ENCODE data around the gene TNS1. TPM values are rescaled to one million over a fixed set of nuclear protein-coding genes. Genes with fewer than 3 reads are reported as not detected.

TNS1 gene
- total RNA-seq, 2 experiments from 2014 or later: 0.92 to 0.97 TPM

DNA sequence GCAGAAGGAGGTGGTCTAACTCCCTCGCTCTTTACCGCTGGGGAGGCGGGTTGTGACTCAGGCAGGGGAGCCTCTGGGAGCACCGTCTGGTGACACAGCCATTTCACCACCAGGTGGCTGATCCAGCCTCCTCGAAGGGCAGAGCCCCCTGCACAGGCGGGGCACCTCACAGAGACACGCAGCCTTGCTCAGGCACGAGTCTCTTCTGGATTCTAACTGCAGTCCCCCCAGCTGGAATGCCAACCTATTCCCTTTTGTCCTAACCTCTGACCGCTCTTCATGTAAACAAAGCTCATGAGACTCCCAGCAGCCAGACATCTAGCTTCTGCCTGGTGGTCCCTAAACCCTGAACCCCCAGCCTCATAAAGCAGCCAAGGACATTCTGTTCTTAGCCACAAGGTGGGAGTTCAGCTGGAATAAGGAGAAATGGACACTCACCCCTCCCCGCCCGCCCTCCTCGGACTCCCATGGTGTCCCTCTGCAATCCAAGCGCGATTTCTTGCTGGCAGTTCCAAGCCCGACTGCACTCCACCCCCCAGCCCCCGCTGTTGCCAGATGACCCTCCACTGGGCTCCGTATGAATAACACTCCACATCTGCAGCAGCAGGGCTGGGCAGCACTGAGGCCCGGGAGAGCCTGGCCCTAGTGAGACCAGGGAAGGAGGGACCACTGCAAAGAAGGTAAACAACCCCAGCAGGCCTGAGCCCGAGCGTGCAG lies 84.3 kb downstream of the TNS1 start:
- Mint-ChIP-seq H3K27ac (no peak overlapping the region), H3K4me1 (ENCODE audit: low read depth) (no peaks in the 10 kb centered on the region), H3K4me3 (no peak overlapping the region), H3K27me3 (peaks cover 4% of the 10 kb centered on the region), H3K36me3 (no peaks in the 10 kb centered on the region), H3K9me3 (no peaks in the 10 kb centered on the region)
- intact Hi-C loops (cut with micrococcal nuclease): no loop called here
- DNase-seq: no peak
- ChIA-PET CTCF (no interaction called here), POLR2A (no interaction called here)

DNA sequence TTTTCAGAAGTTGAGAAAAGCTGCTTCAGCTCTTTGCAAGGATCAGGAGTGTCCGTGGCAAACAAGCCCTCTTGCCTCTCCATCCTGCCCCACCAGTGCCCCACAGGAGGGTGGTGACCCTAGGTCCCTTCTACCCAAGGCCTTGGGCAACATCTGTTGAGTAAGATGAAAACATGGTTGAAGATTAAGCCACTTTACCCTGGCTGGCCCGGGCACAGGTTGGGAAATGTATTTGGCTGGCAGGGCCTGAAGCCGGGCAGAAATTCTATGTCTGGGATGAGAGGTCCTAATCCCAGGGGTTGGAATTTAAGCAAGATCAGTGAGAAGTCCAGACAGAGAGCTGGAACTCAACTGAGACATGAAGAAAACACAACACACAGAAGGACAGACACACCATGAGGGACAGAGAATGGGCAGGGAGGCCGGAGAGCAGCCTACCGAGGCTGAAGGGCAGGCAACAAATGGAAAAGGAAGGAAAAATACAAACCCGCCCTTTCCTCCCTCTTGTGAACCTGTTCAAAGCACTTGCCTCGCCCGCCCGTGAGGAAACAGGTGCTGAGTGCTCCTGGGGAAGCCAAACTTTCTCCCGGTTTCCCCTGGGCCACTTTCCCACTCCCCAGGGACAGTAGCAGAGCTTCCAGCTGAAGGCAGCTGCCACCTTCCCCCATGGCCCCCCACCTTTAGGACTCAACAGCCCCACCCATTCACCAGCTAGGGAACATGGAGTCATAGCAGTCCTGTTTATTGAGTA lies 86.1 kb downstream of the TNS1 start:
- intact Hi-C loops (cut with micrococcal nuclease): no loop called here
- Mint-ChIP-seq H3K36me3 (no peaks in the 10 kb centered on the region), H3K27me3 (peaks cover 4% of the 10 kb centered on the region), H3K27ac (no peak overlapping the region), H3K4me1 (ENCODE audit: low read depth) (no peaks in the 10 kb centered on the region), H3K4me3 (no peak overlapping the region), H3K9me3 (no peaks in the 10 kb centered on the region)
- no peak for DNase-seq
- POLR2A ChIA-PET: no interaction called here
- CTCF ChIA-PET: no interaction called here

DNA sequence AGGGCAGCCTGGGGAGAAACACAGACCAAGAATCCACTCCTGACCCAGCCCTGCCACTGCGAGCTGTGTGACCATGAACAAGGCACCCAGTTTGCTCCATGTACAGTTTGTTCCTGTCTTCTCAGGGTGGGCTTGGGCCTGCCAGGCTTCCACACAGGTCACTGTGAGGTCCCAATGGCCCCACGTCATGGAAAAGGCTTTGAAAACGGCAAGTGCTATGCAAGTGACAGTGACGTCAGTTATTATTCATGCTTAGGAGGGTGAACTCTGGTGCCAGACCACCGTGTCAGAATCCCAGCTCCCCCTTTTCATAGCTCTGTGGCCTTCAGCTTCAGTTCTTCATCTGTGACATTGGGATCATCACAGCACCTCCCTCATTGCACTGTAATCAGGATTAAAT lies 87.1 kb downstream of the TNS1 start:
- ChIA-PET CTCF (no interaction called here), POLR2A (no interaction called here)
- intact Hi-C loops (cut with micrococcal nuclease): no loop called here
- Mint-ChIP-seq H3K4me1 (ENCODE audit: low read depth) (no peaks in the 10 kb centered on the region), H3K9me3 (no peaks in the 10 kb centered on the region), H3K27me3 (peaks cover 4% of the 10 kb centered on the region), H3K27ac (no peak overlapping the region), H3K36me3 (no peaks in the 10 kb centered on the region), H3K4me3 (no peak overlapping the region)
- DNase-seq: no peak

DNA sequence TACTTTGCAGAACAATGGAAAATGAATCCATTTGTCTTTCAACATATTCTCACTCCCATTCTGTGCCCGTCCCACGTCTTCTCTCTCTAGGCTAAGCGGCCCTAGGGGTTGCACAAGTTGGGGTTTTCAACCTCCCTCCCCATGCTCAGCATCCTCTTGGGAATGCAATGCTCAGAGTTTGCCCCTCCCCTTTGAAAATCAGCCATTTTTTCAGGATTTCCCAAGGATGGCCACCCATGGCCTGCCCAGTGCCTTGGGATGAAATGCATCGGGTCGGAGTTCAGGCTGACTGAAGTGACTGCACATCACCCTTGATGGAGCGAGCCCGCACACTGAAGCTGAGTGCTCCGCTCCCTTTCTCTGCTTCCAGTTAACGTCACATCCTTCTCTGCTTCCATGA lies 87.9 kb downstream of the TNS1 start:
- POLR2A ChIA-PET: no interaction called here
- Mint-ChIP-seq H3K4me3 (no peak overlapping the region), H3K36me3 (no peaks in the 10 kb centered on the region), H3K9me3 (no peaks in the 10 kb centered on the region), H3K27me3 (peaks cover 4% of the 10 kb centered on the region), H3K4me1 (ENCODE audit: low read depth) (no peaks in the 10 kb centered on the region), H3K27ac (no peak overlapping the region)
- CTCF ChIA-PET: no interaction called here
- no peak for DNase-seq
- intact Hi-C loops (cut with micrococcal nuclease): no loop called here

DNA sequence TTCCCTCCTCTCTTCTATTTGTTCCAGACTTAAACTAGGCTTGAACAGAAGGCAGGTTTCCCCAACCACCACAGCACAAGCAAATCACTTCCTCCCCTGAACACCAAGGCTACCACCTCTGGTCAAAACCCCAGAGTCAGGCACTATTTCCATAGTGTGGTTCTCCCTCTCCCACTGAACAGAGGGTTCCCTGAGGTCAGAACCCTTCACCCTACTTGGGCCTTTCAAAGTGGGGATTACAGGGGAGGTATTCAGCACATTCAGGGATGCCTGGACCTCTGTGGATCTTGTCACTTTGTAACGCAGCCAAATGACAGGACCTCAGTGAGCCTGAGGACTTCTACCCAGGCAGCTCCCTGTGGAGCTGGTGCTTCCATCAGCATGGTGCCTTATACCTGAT lies 88.7 kb downstream of the TNS1 start:
- Mint-ChIP-seq H3K27ac (no peak overlapping the region), H3K27me3 (peaks cover 4% of the 10 kb centered on the region), H3K4me1 (ENCODE audit: low read depth) (no peaks in the 10 kb centered on the region), H3K9me3 (no peaks in the 10 kb centered on the region), H3K4me3 (no peak overlapping the region), H3K36me3 (no peaks in the 10 kb centered on the region)
- intact Hi-C loops (cut with micrococcal nuclease): no loop called here
- DNase-seq: no peak
- CTCF ChIA-PET: no interaction called here
- POLR2A ChIA-PET: no interaction called here

DNA sequence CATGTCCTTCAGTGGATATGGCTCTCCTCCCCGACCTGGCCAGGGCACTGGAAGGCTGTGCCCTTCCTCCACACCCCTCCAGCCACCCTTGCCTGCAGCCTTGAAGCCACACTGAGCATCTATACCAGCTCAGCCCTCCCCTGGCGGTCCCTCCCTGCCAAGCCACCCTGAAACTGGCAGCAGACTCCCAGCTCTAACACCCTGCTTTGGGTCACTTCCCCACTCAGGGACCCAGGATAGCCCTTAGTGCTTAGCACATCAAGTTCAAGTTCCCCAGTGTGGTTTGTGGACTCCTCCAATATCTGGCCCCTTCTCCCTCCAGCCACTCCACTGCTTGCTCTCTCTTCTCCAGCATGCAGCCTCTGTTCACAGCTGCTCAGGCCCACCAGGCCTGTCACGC lies 89.4 kb downstream of the TNS1 start:
- Mint-ChIP-seq H3K36me3 (no peaks in the 10 kb centered on the region), H3K27me3 (peaks cover 4% of the 10 kb centered on the region), H3K4me3 (no peak overlapping the region), H3K4me1 (ENCODE audit: low read depth) (no peaks in the 10 kb centered on the region), H3K27ac (no peak overlapping the region), H3K9me3 (no peaks in the 10 kb centered on the region)
- ChIA-PET CTCF (no interaction called here), POLR2A (no interaction called here)
- DNase-seq: no peak
- intact Hi-C loops (cut with micrococcal nuclease): no loop called here

DNA sequence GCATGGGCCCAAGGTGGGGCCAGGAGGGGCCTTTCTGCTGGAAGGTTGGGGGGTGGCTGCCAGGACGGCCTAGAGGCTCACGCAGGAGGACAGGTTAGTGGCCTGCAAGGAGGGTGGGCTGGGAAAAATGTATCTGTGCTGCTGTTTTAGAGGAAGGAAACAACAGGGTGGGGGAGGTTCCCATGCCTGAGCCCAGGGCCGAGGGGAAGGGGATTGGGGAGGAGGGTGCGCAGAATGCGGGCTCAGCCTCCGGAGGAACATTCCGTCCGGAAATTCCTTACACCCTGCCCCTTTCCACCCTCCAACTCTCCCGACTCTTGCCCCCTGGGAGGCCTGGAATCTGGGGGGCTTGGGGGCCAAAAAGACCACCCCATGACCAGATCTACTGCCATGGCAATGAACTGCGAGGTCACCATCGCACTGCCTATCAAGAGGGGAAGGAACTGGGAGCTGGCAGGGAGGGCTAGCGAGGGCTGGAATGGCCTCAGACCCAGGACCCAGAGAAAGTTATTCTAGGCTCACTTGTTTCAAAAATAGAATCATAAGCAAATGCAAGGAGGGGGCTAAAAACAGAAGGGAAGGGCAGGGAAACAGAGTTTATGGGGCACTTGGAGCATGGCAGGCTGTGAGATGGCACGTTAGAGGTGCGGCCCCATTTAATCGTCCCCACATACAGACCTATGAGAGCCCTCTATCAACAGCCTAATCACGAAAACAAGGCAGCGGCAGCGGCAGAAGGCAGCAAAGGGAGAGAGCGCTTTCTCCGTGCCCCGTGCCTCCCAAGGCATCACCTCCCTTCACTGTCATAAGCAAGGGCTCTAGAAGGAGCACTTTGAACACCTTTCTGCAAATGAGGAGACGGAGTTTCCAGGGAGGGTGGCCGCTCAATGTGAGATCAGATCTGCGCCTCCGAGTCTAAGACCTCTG lies 90.4 kb downstream of the TNS1 start:
- peaks cover 2% of the 10 kb centered on the region for H3K27me3 Mint-ChIP-seq
- H3K4me3 Mint-ChIP-seq: no peak overlapping the region
- no peak for DNase-seq
- POLR2A ChIA-PET: no interaction called here
- intact Hi-C loops (cut with micrococcal nuclease): no loop called here
- H3K9me3 Mint-ChIP-seq: no peaks in the 10 kb centered on the region
- no peaks in the 10 kb centered on the region for H3K4me1 Mint-ChIP-seq (ENCODE audit: low read depth)
- CTCF ChIA-PET: no interaction called here
- no peaks in the 10 kb centered on the region for H3K36me3 Mint-ChIP-seq
- no peak overlapping the region for H3K27ac Mint-ChIP-seq

DNA sequence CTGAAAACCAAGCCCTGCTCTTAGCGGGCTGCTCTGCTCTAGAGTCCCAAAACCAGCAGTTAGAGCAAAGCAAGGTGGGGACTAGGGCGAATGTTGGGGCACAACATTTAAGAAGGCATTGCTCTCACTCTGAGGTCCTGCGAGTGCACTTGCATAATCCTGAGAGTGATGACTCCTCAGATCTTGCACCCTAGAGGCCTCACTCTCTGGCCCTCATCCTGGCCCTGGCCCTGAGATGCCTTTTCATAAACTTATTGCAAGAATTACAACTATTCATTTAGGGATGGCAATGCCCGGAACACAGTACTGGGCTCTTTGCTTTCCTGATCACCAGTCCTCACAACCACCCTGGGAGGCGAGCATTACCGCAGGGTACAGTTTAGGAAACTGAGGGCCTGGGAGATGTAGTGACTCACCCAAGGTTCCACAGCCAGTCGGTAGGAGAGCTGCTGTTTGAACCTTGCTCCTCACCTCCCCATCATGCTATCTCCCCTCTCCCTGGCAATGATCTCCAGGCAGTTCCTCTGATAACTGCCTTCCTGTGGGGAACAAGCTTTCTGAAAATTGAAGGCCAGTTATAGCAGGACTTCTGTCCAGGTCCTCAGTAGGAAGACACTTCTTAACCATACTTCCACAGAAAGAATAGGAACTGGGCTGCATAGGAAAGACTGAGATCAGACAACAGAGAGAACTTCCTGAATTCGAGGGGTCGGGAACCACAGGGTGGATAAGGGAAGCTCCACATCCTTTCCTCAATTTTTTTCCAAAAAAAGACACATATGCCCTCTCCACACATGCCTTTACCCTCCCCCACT lies 91.3 kb downstream of the TNS1 start:
- Mint-ChIP-seq H3K9me3 (no peaks in the 10 kb centered on the region), H3K4me3 (no peak overlapping the region), H3K27ac (no peak overlapping the region), H3K36me3 (no peaks in the 10 kb centered on the region), H3K4me1 (ENCODE audit: low read depth) (no peaks in the 10 kb centered on the region), H3K27me3 (peaks cover 6% of the 10 kb centered on the region)
- DNase-seq: no peak
- intact Hi-C loops (cut with micrococcal nuclease): no loop called here
- CTCF ChIA-PET: no interaction called here
- POLR2A ChIA-PET: no interaction called here

DNA sequence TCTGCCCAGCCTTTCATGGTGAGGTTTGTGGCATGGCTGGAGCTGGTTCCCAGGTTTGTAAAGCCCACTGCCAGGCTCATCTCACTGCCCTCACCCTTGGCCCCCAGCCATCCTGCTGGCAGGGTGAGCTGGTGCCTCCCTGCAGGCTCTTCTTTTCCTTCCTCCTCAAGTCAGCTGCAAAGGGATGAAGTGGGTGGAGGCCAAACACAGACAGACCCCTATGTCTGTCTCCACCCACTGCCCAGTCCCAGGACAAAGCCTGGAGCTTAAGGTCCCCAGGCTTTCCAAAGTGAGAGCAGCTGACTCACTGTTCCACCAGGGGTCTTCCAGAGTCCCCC lies 92.0 kb downstream of the TNS1 start:
- Mint-ChIP-seq H3K27me3 (peaks cover 9% of the 10 kb centered on the region), H3K9me3 (no peaks in the 10 kb centered on the region), H3K27ac (no peak overlapping the region), H3K4me3 (no peak overlapping the region), H3K4me1 (ENCODE audit: low read depth) (no peaks in the 10 kb centered on the region), H3K36me3 (no peaks in the 10 kb centered on the region)
- ChIA-PET CTCF (no interaction called here), POLR2A (no interaction called here)
- DNase-seq: no peak
- intact Hi-C loops (cut with micrococcal nuclease): no loop called here

DNA sequence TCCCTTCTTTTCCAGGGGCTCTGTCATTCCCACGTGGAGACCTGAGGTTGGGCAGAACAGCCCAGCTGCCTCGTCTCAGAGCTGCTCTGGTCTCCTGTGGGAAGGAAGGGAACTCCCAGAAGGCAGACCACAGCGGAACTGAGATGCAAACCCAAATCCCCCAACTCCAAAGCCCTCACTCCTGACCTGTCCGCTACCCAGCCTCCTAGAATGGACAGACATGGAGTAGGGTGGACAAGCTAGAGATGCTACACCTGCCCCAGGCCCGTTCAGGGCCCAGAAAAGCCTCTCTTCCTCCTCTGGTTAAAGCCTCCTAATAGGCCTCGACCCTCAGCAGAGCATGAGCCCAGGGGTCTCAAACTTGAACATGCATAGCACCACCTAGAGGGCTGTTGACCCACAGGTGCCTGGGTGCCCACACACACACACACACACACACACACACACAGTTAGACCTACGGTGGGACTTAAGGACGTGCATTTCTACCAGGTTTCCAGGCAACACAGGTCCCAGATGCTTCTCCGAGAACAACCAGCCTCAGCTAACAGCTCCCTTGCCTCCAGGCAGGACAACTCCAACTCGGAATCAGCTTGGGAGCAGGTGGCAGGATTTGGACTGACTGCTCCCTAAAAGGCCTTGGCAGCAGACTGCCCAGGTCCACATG lies 93.5 kb downstream of the TNS1 start:
- intact Hi-C loops (cut with micrococcal nuclease): loop anchor here (10.0 kb wide), 1 partner anchor 76 kb away; no protein-coding TSS in a partner anchor
- Mint-ChIP-seq H3K9me3 (no peaks in the 10 kb centered on the region), H3K4me1 (ENCODE audit: low read depth) (no peaks in the 10 kb centered on the region), H3K36me3 (no peaks in the 10 kb centered on the region), H3K27ac (no peak overlapping the region), H3K27me3 (peaks cover 15% of the 10 kb centered on the region), H3K4me3 (no peak overlapping the region)
- ChIA-PET CTCF (interaction anchor here (1.9 kb wide), 1 partner anchor 124 kb away, joined by 8 read pairs; no protein-coding TSS in a partner anchor), POLR2A (no interaction called here)
- no peak for DNase-seq

DNA sequence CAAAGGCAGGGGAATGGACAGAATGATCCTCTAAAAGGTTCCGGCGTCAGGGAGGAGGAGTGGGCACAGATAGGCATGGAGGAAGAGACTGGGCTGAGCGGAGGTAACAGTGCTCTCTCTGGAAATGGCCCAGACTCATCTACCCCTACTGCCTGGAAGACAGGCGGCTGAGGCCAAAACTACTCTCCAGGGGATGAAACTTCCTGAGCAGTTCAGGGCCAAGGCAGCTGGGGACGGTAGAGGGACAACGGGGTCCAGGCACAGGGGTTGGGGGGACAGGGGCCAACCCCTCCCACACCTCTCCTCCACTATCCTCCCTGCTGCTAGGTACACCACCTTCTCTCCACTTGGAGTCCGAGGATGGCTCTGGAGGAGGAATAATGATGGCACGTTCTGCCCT lies 94.3 kb downstream of the TNS1 start:
- ChIA-PET POLR2A (no interaction called here), CTCF (interaction anchor here (1.9 kb wide), 1 partner anchor 123 kb away, joined by 8 read pairs; no protein-coding TSS in a partner anchor)
- intact Hi-C loops (cut with micrococcal nuclease): loop anchor here (10.0 kb wide), 1 partner anchor 76 kb away; no protein-coding TSS in a partner anchor
- Mint-ChIP-seq H3K4me1 (ENCODE audit: low read depth) (no peaks in the 10 kb centered on the region), H3K4me3 (no peak overlapping the region), H3K27me3 (peaks cover 15% of the 10 kb centered on the region), H3K27ac (no peak overlapping the region), H3K36me3 (no peaks in the 10 kb centered on the region), H3K9me3 (no peaks in the 10 kb centered on the region)
- DNase-seq: no peak
